HCT116 (cell line): ENCODE measurements around the gene ALKBH8. TPM values are rescaled to one million over a fixed set of nuclear protein-coding genes. Genes with fewer than 3 reads are reported as not detected.

Experiments
- ATAC-seq: fragments of 200-7000 bp; cut with Tn5 transposase; 2 replicates; pipeline ENCODE4 v1.9.1; 2020; ENCODE audit warnings: mild to moderate bottlenecking, moderate library complexity
- BruUV-seq: library from RNA; stranded (reverse); fragments of 400-500 nt; replicated peaks from 2 replicates; lab custom pipeline; 2021; lab: Mats Ljungman, UMichigan
- CTCF ChIA-PET: fragments of 300-600 bp; sonication (Branson Sonifier 250); formaldehyde crosslinking; loops from one replicate; lab custom pipeline; 2021; ENCODE audit warnings: antibody characterized with exemption; lab: Charles Lee
- POLR2A ChIA-PET: fragments of 300-600, 350-600 bp; sonication (Branson Sonifier 250); formaldehyde crosslinking; loops from one replicate; lab custom pipeline; 2021; ENCODE audit warnings: antibody characterized with exemption; lab: Charles Lee
- RAD21 ChIA-PET, 2 experiments: fragments of 300-600 bp; sonication (Branson Sonifier 250); formaldehyde crosslinking; loops; one replicate each; lab custom pipeline; 2023; ENCODE audit warnings: low total read pairs in 2 of 2; ENCODE audit not compliant: uncharacterized antibody in 2 of 2, unreplicated experiment in 2 of 2, low non-redundant PET in 1 of 2; lab: Charles Lee
- DNase-seq: peaks from one replicate; pipeline ENCODE4 v3.0.0-alpha.2; 2010; ENCODE audit warnings: low read depth, low spot score
- H2AFZ ChIP-seq: fragments of 200-600 bp; shearing (Covaris generic), sonication (generic); 2 replicates; pipeline ENCODE4 v1.6.1; 2017; ENCODE audit warnings: low read depth, mixed run types, mixed read lengths, antibody characterized with exemption, low read length; ENCODE audit not compliant: poor library complexity, severe bottlenecking
- H3K27ac ChIP-seq: 2 replicates; pipeline ENCODE4 v1.5.1; 2012; ENCODE audit warnings: low read depth, low read length
- H3K27me3 ChIP-seq: fragments of 200-600 bp; sonication (generic); 2 replicates; pipeline ENCODE4 v1.6.1; 2016; ENCODE audit warnings: mixed run types, low read length, mixed read lengths; ENCODE audit not compliant: insufficient read depth
- H3K36me3 ChIP-seq, 2 experiments: fragments of 200-500 bp in 1 of 2; fragments of 200-600 bp in 1 of 2; sonication (Bioruptor generic) in 1 of 2; sonication (generic) in 1 of 2; 2 replicates each; pipeline versions ENCODE4 v1.5.1 to v1.6.1; 2014 to 2016; ENCODE audit warnings: low read length in 2 of 2, inconsistent platforms in 1 of 2, mixed read lengths in 1 of 2, mixed run types in 1 of 2; ENCODE audit not compliant: insufficient read depth in 2 of 2, control insufficient read depth in 1 of 2
- H3K4me1 ChIP-seq, 2 experiments: fragments of 200-600 bp in 1 of 2; sonication (generic) in 1 of 2; 2 replicates each; pipeline versions ENCODE4 v1.5.1 to v1.6.1; 2012 to 2017; ENCODE audit warnings: low read length in 2 of 2, inconsistent platforms in 1 of 2, mild to moderate bottlenecking in 1 of 2, mixed read lengths in 1 of 2, mixed run types in 1 of 2, moderate library complexity in 1 of 2; ENCODE audit not compliant: insufficient read depth in 2 of 2, control insufficient read depth in 1 of 2
- H3K4me2 ChIP-seq: fragments of 200-600 bp; sonication (generic); 2 replicates; pipeline ENCODE4 v1.6.1; 2017; ENCODE audit warnings: mixed run types, low read length, mixed read lengths
- H3K4me3 ChIP-seq, 2 experiments: fragments of 200-600 bp in 1 of 2; sonication (generic) in 1 of 2; replicated peaks in 1 of 2; 2 replicates each; pipeline ENCODE4 v1.5.1; 2011 to 2016; ENCODE audit warnings: low read length in 2 of 2, control low read depth in 1 of 2, low read depth in 1 of 2, mild to moderate bottlenecking in 1 of 2, mixed read lengths in 1 of 2, mixed run types in 1 of 2
- H3K79me2 ChIP-seq: fragments of 200-600 bp; sonication (generic); 2 replicates; pipeline ENCODE4 v1.6.1; 2017; ENCODE audit warnings: mild to moderate bottlenecking, mixed run types, low read length, moderate library complexity, mixed read lengths; ENCODE audit not compliant: insufficient read depth
- H3K9ac ChIP-seq: fragments of 200-600 bp; sonication (generic); 2 replicates; pipeline ENCODE4 v1.6.1; 2016; ENCODE audit warnings: low read length, mixed read lengths
- H3K9me2 ChIP-seq: fragments of 200-600 bp; sonication (generic), shearing (Covaris generic); 2 replicates; pipeline ENCODE4 v1.6.1; 2017; ENCODE audit warnings: mixed run types, mild to moderate bottlenecking, moderate library complexity; ENCODE audit not compliant: insufficient read depth
- H3K9me3 ChIP-seq, 2 experiments: fragments of 200-500 bp in 1 of 2; fragments of 200-600 bp in 1 of 2; sonication (Bioruptor generic) in 1 of 2; sonication (generic) in 1 of 2; 2 replicates each; pipeline ENCODE4 v1.6.1; 2014 to 2017; ENCODE audit warnings: low read length in 2 of 2, mixed read lengths in 2 of 2, inconsistent platforms in 1 of 2, low read depth in 1 of 2, mild to moderate bottlenecking in 1 of 2, mixed run types in 1 of 2, moderate library complexity in 1 of 2; ENCODE audit not compliant: control insufficient read depth in 1 of 2, insufficient read depth in 1 of 2
- H4K20me1 ChIP-seq: fragments of 200-600 bp; sonication (generic), shearing (Covaris generic); 2 replicates; pipeline ENCODE4 v1.6.1; 2017; ENCODE audit warnings: mixed run types, mild to moderate bottlenecking, moderate library complexity; ENCODE audit not compliant: insufficient read depth
- CBX3 ChIP-seq: IDR thresholded peaks from 2 replicates; pipeline ENCODE4 v1.6.1; 2012; ENCODE audit warnings: low read depth
- ELF1 ChIP-seq: IDR thresholded peaks from 2 replicates; pipeline ENCODE4 v1.6.1; 2012; ENCODE audit warnings: low read depth, borderline replicate concordance
- EZH2 ChIP-seq: fragments of 200-600 bp; sonication (generic); IDR thresholded peaks from 2 replicates; pipeline ENCODE4 v1.6.1; 2017; ENCODE audit warnings: antibody characterized with exemption, mixed run types
- EZH2phosphoT487 ChIP-seq: fragments of 200-600 bp; IDR thresholded peaks from 2 replicates; pipeline ENCODE4 v1.6.1; 2018; ENCODE audit warnings: antibody characterized with exemption, borderline replicate concordance
- MAX ChIP-seq: IDR thresholded peaks from 2 replicates; pipeline ENCODE4 v1.6.1; 2012
- POLR2A ChIP-seq: IDR thresholded peaks from 2 replicates; pipeline ENCODE4 v1.7.0; 2011; ENCODE audit warnings: borderline replicate concordance; ENCODE audit not compliant: insufficient read depth, insufficient read length; ENCODE audit errors: extremely low read depth
- RAD21 ChIP-seq: IDR thresholded peaks from 2 replicates; pipeline ENCODE4 v1.6.1; 2012; ENCODE audit warnings: low read depth, mild to moderate bottlenecking
- SIN3A ChIP-seq: IDR thresholded peaks from 2 replicates; pipeline ENCODE4 v1.6.1; 2012; ENCODE audit warnings: low read depth
- SP1 ChIP-seq: IDR thresholded peaks from 2 replicates; pipeline ENCODE4 v1.6.1; 2012; ENCODE audit warnings: low read depth
- SRF ChIP-seq: IDR thresholded peaks from 2 replicates; pipeline ENCODE4 v1.6.1; 2012; ENCODE audit warnings: low read depth
- TCF7L2 ChIP-seq: IDR thresholded peaks from 2 replicates; pipeline ENCODE4 v1.7.0; 2011; ENCODE audit warnings: borderline replicate concordance, inconsistent platforms; ENCODE audit not compliant: insufficient read depth, insufficient read length; ENCODE audit errors: extremely low read depth
- YY1 ChIP-seq: IDR thresholded peaks from 2 replicates; pipeline ENCODE4 v1.6.1; 2011; ENCODE audit warnings: low read length, low read depth, moderate library complexity, mild to moderate bottlenecking; ENCODE audit not compliant: insufficient replicate concordance; ENCODE audit errors: extremely low read depth
- intact Hi-C: fragments of 100-400 bp; cut with micrococcal nuclease; formaldehyde crosslinking; loops from 2 replicates; pipeline ENCODE4 v1.10.0; 2022
- total RNA-seq: library from RNA; stranded (reverse); gene quantifications from one replicate; pipeline ENCODE4 v1.2.1, GENCODE V29; 2021; ENCODE audit not compliant: unreplicated experiment
- TF ChIP-seq, protein P1 (sequence below): IDR thresholded peaks from 2 replicates; pipeline ENCODE4 v1.6.1; 2011; ENCODE audit warnings: mild to moderate bottlenecking, low read length, moderate library complexity; ENCODE audit not compliant: insufficient replicate concordance; ENCODE audit errors: extremely low read depth

ALKBH8 gene
- total RNA-seq, 1 experiment from 2014 or later = 11.6 TPM

DNA sequence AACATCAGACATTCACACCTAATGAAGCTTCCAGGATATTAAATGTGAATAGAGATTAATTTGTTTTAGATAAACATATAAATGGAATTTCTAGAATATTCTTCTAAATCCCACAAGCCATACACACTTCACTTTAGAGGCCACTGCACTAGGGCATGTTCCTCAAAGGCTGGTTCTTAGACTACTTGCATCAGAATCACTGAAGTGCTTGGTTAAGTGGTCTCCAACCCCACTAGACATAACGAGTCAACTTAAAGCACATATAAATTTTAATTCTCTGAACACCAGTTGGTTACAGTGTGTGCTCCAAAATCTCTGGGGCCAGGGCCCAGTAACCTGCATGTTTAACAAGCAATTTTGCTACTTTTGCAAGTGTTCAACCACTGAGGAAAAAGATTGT is 7.9 kb upstream of the ALKBH8 start:
- no peaks in the 10 kb centered on the region for H3K27me3 ChIP-seq
- H3K9ac ChIP-seq = no peak overlapping the region
- H3K9me2 ChIP-seq = no peaks in the 10 kb centered on the region
- no peak for TF ChIP-seq POLR2A
- no peak for TF ChIP-seq TCF7L2
- TF ChIP-seq ELF1 = no peak
- TF ChIP-seq SP1 = no peak
- TF ChIP-seq, protein P1, sequence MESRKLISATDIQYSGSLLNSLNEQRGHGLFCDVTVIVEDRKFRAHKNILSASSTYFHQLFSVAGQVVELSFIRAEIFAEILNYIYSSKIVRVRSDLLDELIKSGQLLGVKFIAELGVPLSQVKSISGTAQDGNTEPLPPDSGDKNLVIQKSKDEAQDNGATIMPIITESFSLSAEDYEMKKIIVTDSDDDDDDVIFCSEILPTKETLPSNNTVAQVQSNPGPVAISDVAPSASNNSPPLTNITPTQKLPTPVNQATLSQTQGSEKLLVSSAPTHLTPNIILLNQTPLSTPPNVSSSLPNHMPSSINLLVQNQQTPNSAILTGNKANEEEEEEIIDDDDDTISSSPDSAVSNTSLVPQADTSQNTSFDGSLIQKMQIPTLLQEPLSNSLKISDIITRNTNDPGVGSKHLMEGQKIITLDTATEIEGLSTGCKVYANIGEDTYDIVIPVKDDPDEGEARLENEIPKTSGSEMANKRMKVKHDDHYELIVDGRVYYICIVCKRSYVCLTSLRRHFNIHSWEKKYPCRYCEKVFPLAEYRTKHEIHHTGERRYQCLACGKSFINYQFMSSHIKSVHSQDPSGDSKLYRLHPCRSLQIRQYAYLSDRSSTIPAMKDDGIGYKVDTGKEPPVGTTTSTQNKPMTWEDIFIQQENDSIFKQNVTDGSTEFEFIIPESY = no peak
- no peak for TF ChIP-seq RAD21
- no peak for TF ChIP-seq CBX3
- TF ChIP-seq SRF = no peak
- TF ChIP-seq, all 23 proteins: peak for 0
- Histone ChIP-seq H3K27ac (no peak overlapping the region), H4K20me1 (no peaks in the 10 kb centered on the region), H3K4me2 (no peak overlapping the region), H2AFZ (no peak overlapping the region), H3K4me1 (no peaks in the 10 kb centered on the region), H3K9me3 (no peaks in the 10 kb centered on the region), H3K36me3 (no peaks in the 10 kb centered on the region), H3K4me3 (no peak overlapping the region), H3K79me2 (no peaks in the 10 kb centered on the region)
- ATAC-seq = no peak
- DNase-seq = no peak
- CTCF ChIA-PET = no interaction called here
- POLR2A ChIA-PET = no interaction called here
- no TSS peak for BruUV-seq
- RAD21 ChIA-PET = no interaction called here
- intact Hi-C loops = no loop called here

DNA sequence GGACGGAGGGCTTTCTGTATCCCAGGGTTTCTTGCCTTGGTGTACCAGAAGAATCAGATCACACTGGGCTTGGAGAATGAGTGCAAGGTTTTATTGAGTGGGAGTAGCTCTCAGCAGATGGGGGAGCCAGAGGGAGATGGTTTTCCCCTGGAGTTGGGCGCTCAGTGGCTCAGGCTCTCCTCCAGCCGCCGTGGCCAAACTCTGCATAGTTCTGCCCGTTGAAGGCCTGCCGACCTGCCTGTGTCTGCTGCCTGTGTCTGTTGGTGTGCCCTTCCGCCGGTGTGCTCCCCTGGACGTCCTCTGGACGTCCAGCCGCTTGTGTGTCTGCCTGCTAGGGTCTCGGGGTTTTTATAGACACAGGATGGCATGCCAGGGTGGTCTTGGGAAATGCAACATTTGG is 4.5 kb upstream of the ALKBH8 start:
- CTCF ChIA-PET = no interaction called here

More for the DNA sequence above, 4.5 kb upstream of the ALKBH8 start:
- ATAC-seq (no peak), DNase-seq (no peak)
- Histone ChIP-seq H4K20me1 (no peaks in the 10 kb centered on the region), H3K27ac (no peak overlapping the region), H3K4me3 (no peak overlapping the region), H3K27me3 (no peaks in the 10 kb centered on the region), H3K79me2 (peaks cover 4% of the 10 kb centered on the region), H3K4me1 (peaks cover 0 to 8% of the 10 kb centered on the region in 2 experiments; a peak in 2 of 4 replicates), H3K36me3 (no peaks in the 10 kb centered on the region), H2AFZ (no peak overlapping the region), H3K9me3 (no peaks in the 10 kb centered on the region), H3K9me2 (no peaks in the 10 kb centered on the region), H3K9ac (no peak overlapping the region), H3K4me2 (no peak overlapping the region)
- ChIA-PET RAD21 (no interaction called here), POLR2A (no interaction called here)
- TF ChIP-seq SIN3A (no peak), EZH2phosphoT487 (no peak), YY1 (no peak), EZH2 (no peak), MAX (no peak), ELF1 (no peak)
- no TSS peak for BruUV-seq
- intact Hi-C loops = no loop called here
